Stimulated activated CD4-positive, alpha-beta T cell treated with anti-CD3 and anti-CD28 coated beads, Interleukin-4, amount 100 ng/mL, for 1 hour (primary cell): ENCODE measurements around the gene TNS3.

ENCODE experiments used
- DNase-seq: peaks from one replicate; pipeline ENCODE4 v3.0.0-alpha.2; 2020

Gene TNS3

GRCh38 chr7:47233996-47234395 is 347.9 kb downstream of the TNS3 start:
- no peak for DNase-seq

- DNase-seq: no peak
Measured at GRCh38 chr7:47232751-47233412, 349.0 kb downstream of the TNS3 start.

GRCh38 chr7:47231627-47232026 is 350.3 kb downstream of the TNS3 start:
- DNase-seq: no peak

GRCh38 chr7:47231032-47231431 is 350.9 kb downstream of the TNS3 start:
- no peak for DNase-seq

- no peak for DNase-seq
Measured at GRCh38 chr7:47228386-47229014, 353.4 kb downstream of the TNS3 start.

GRCh38 chr7:47227762-47228177 is 354.1 kb downstream of the TNS3 start:
- no peak for DNase-seq

- no peak for DNase-seq
Measured at GRCh38 chr7:47226696-47227095, 355.2 kb downstream of the TNS3 start.

- no peak for DNase-seq
Measured at GRCh38 chr7:47225387-47226131, 356.4 kb downstream of the TNS3 start.
